SK-N-SH (cell line): Measurements from ENCODE around the gene MAP7. TPM values are rescaled to one million over a fixed set of nuclear protein-coding genes. Genes with fewer than 3 reads are reported as not detected.
A peak's percentile ranks its signal among the peaks of the same experiment; 100 is the strongest.

Source experiments
- CTCF ChIA-PET: fragments of 300-600, 350-600 bp; formaldehyde crosslinking; extraction: SDS; loops from one replicate; lab custom pipeline; 2021; lab: Yijun Ruan, JAX
- POLR2A ChIA-PET: fragments of 350-600 bp; sonication (Branson Sonifier 250); formaldehyde crosslinking; extraction: SDS; loops from one replicate; lab custom pipeline; 2020; ENCODE audit warnings: antibody characterized with exemption, inconsistent platforms; lab: Yijun Ruan, JAX
- DNase-seq: peaks from one replicate; pipeline ENCODE4 v3.0.0; 2012
- H2AFZ ChIP-seq: fragments of 200-600 bp; sonication (generic); 2 replicates; pipeline ENCODE4 v1.8.1; 2016; ENCODE audit warnings: antibody characterized with exemption, mild to moderate bottlenecking, low read depth
- H3F3A ChIP-seq: fragments of 200-600 bp; sonication (generic); replicated peaks from 2 replicates; pipeline ENCODE3; 2016; ENCODE audit warnings: antibody characterized with exemption, mild to moderate bottlenecking; ENCODE audit not compliant: insufficient read depth
- H3K27ac ChIP-seq, 2 experiments: fragments of 200-500 bp in 1 of 2; fragments of 200-600 bp in 1 of 2; sonication (Bioruptor generic) in 1 of 2; sonication (generic), shearing (Covaris generic) in 1 of 2; 2 replicates each; pipeline versions ENCODE4 v1.5.1 to v1.6.1; 2014 to 2016; ENCODE audit warnings: low read depth in 2 of 2, inconsistent platforms in 1 of 2, low read length in 1 of 2, mild to moderate bottlenecking in 1 of 2, mixed read lengths in 1 of 2
- H3K27me3 ChIP-seq: fragments of 200-600 bp; sonication (generic), shearing (Covaris generic); 2 replicates; pipeline ENCODE4 v1.6.1; 2016; ENCODE audit warnings: mixed run types; ENCODE audit not compliant: insufficient read depth
- H3K36me3 ChIP-seq, 2 experiments: fragments of 200-500 bp in 1 of 2; fragments of 200-600 bp in 1 of 2; sonication (Bioruptor generic) in 1 of 2; sonication (generic) in 1 of 2; replicated peaks in 1 of 2; 2 replicates each; pipeline versions ENCODE3 to v1.5.1; 2014 to 2016; ENCODE audit warnings: low read length in 1 of 2, mild to moderate bottlenecking in 1 of 2; ENCODE audit not compliant: insufficient read depth in 2 of 2, control insufficient read depth in 1 of 2
- H3K4me1 ChIP-seq, 2 experiments: fragments of 200-500 bp in 1 of 2; fragments of 200-600 bp in 1 of 2; sonication (Bioruptor generic) in 1 of 2; sonication (generic), shearing (Covaris generic) in 1 of 2; 2 replicates each; pipeline versions ENCODE4 v1.5.1 to v1.6.1; 2014 to 2016; ENCODE audit warnings: low read depth in 1 of 2, low read length in 1 of 2, mixed run types in 1 of 2; ENCODE audit not compliant: insufficient read depth in 2 of 2, control insufficient read depth in 1 of 2
- H3K4me2 ChIP-seq: fragments of 200-600 bp; sonication (generic), shearing (Covaris generic); 2 replicates; pipeline ENCODE4 v1.6.1; 2017; ENCODE audit warnings: mixed run types
- H3K4me3 ChIP-seq, 2 experiments: fragments of 200-500 bp in 1 of 2; fragments of 200-600 bp in 1 of 2; sonication (Bioruptor generic) in 1 of 2; sonication (generic), shearing (Covaris generic) in 1 of 2; 2 replicates each; pipeline versions ENCODE4 v1.5.1 to v1.8.1; 2014 to 2016; ENCODE audit warnings: low read depth in 2 of 2, inconsistent platforms in 1 of 2, low read length in 1 of 2, mild to moderate bottlenecking in 1 of 2, mixed read lengths in 1 of 2, moderate library complexity in 1 of 2
- H3K79me2 ChIP-seq: fragments of 200-600 bp; sonication (generic); 2 replicates; pipeline ENCODE4 v1.8.1; 2017; ENCODE audit warnings: mild to moderate bottlenecking; ENCODE audit not compliant: insufficient read depth
- H3K9ac ChIP-seq: fragments of 200-600 bp; sonication (generic); 2 replicates; pipeline ENCODE4 v1.6.1; 2017; ENCODE audit warnings: mixed run types
- H3K9me2 ChIP-seq: fragments of 200-600 bp; sonication (generic); 2 replicates; pipeline ENCODE4 v1.6.1; 2017; ENCODE audit warnings: mixed run types
- H3K9me3 ChIP-seq: fragments of 200-600 bp; sonication (generic); 2 replicates; pipeline ENCODE4 v1.6.1; 2017; ENCODE audit warnings: mixed run types, mild to moderate bottlenecking, moderate library complexity
- H4K20me1 ChIP-seq: fragments of 200-600 bp; sonication (generic); 2 replicates; pipeline ENCODE4 v1.6.1; 2017; ENCODE audit warnings: mild to moderate bottlenecking, mixed run types; ENCODE audit not compliant: insufficient read depth
- ELF1 ChIP-seq: IDR thresholded peaks from 2 replicates; pipeline ENCODE4 v1.4.0; 2012
- EP300 ChIP-seq, 2 experiments: IDR thresholded peaks; 2 replicates each; pipeline versions ENCODE4 v1.4.0 to v1.6.1; 2012; ENCODE audit warnings: borderline replicate concordance in 1 of 2, low read depth in 1 of 2, low read length in 1 of 2
- EZH2phosphoT487 ChIP-seq: fragments of 200-600 bp; sonication (generic); IDR thresholded peaks from 2 replicates; pipeline ENCODE4 v1.6.1; 2017; ENCODE audit warnings: low read depth, mixed run types, mild to moderate bottlenecking, antibody characterized with exemption, moderate library complexity, borderline replicate concordance
- FOSL2 ChIP-seq: IDR thresholded peaks from 2 replicates; pipeline ENCODE4 v1.4.0; 2012; ENCODE audit warnings: low read depth, mild to moderate bottlenecking, moderate library complexity, borderline replicate concordance
- FOXM1 ChIP-seq: IDR thresholded peaks from 2 replicates; pipeline ENCODE4 v1.4.0; 2012; ENCODE audit warnings: low read depth, mild to moderate bottlenecking
- GABPA ChIP-seq: IDR thresholded peaks from 2 replicates; pipeline ENCODE4 v1.4.0; 2012; ENCODE audit warnings: low read depth, mild to moderate bottlenecking
- GATA2 ChIP-seq: sonication (generic); formaldehyde crosslinking; IDR thresholded peaks from 2 replicates; pipeline ENCODE4 v1.5.0; 2020; ENCODE audit warnings: mild to moderate bottlenecking, missing genetic modification reagents
- MEF2A ChIP-seq: IDR thresholded peaks from 2 replicates; pipeline ENCODE4 v1.4.0; 2012; ENCODE audit warnings: low read depth, borderline replicate concordance
- NFIC ChIP-seq: IDR thresholded peaks from 2 replicates; pipeline ENCODE4 v1.4.0; 2012; ENCODE audit warnings: borderline replicate concordance
- POLR2AphosphoS5 ChIP-seq: IDR thresholded peaks from 2 replicates; pipeline ENCODE4 v1.6.1; 2012; ENCODE audit warnings: low read depth, low read length
- RAD21 ChIP-seq: IDR thresholded peaks from 2 replicates; pipeline ENCODE4 v1.6.1; 2012; ENCODE audit warnings: mild to moderate bottlenecking, low read length
- SMC3 ChIP-seq: IDR thresholded peaks from 2 replicates; pipeline ENCODE4 v1.6.1; 2012; ENCODE audit warnings: low read depth, low read length, improper control_type of control experiment
- TEAD4 ChIP-seq: IDR thresholded peaks from 2 replicates; pipeline ENCODE4 v1.4.0; 2012; ENCODE audit warnings: mild to moderate bottlenecking, borderline replicate concordance; ENCODE audit not compliant: insufficient read depth
- USF1 ChIP-seq: IDR thresholded peaks from 2 replicates; pipeline ENCODE4 v1.4.0; 2012; ENCODE audit warnings: low read depth, borderline replicate concordance
- WGBS: methylation state at CpG from one replicate; pipeline ENCODE4 v1.1.6; 2017; ENCODE audit warnings: low lambda C conversion rate; 5-methylcytosine and 5-hydroxymethylcytosine counted together
- polyA plus RNA-seq, 3 experiments: library from polyadenylated mRNA; depleted of rRNA; stranded (reverse); fragments of >200 nt; gene quantifications; 2 replicates each; pipeline ENCODE4 v1.2.3, GENCODE V29; 2012
- TF ChIP-seq, protein P1 (sequence below): IDR thresholded peaks from 2 replicates; pipeline ENCODE4 v1.6.1; 2012; ENCODE audit warnings: mild to moderate bottlenecking, low read depth, low read length, moderate library complexity

Gene MAP7
- polyA plus RNA-seq, 1 of the 3 experiments (the other 2 are of a cell fraction), result 0.76 TPM

DNA sequence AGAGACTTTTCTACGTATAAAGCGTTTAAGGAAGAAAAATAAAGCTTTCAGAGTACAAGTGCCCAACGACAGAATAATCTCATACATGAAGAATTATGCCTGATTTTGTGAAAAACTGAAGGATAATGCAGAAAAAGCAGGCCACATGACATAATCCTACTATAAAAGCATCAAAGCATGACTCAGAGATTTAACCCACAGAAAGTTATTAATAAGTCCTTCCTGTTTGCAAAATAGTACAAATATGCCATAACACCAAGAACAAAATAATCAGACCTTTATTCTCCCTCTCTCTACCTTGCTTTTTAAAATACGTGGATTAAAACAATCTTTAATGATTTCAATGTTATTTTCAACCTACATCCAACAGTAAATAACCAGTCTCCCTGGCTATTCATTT, 142.0 kb downstream of the MAP7 start:
- peaks cover 0 to 12% of the 10 kb centered on the region in 2 experiments; a peak in 1 of 4 replicates for H3K4me1 ChIP-seq
- peaks cover 16% of the 10 kb centered on the region for H3F3A ChIP-seq
- H3K9me2 ChIP-seq, result no peaks in the 10 kb centered on the region
- DNase-seq, result no peak
- 59% methylated on average over 4 of the region's 4 CpGs for WGBS
- TF ChIP-seq FOSL2, result peak; percentile 34; the same call in 1 of the 2 replicates
- peak; percentile 75 for TF ChIP-seq MEF2A
- TF ChIP-seq USF1, result peak; percentile 29; the same call in 1 of the 2 replicates
- TF ChIP-seq SMC3, result no peak
- no peak for TF ChIP-seq GATA2
- H2AFZ ChIP-seq, result 0 out of 2 replicates have a peak overlapping the region, but pooled peaks have one; percentile 56
- H4K20me1 ChIP-seq, result no peaks in the 10 kb centered on the region
- ChIA-PET POLR2A (no interaction called here), CTCF (no interaction called here)
- H3K9me3 ChIP-seq, result no peaks in the 10 kb centered on the region
- no peaks in the 10 kb centered on the region for H3K36me3 ChIP-seq
- H3K27ac ChIP-seq, result peak overlapping the region in 1 of 2 experiments; percentile 51; a peak in 2 of 4 replicates
- no peaks in the 10 kb centered on the region for H3K79me2 ChIP-seq
- peak overlapping the region; percentile 20; the same call in 1 of the 2 replicates for H3K4me2 ChIP-seq
- no peak overlapping the region for H3K4me3 ChIP-seq
- H3K27me3 ChIP-seq, result no peaks in the 10 kb centered on the region
- H3K9ac ChIP-seq, result no peak overlapping the region

DNA sequence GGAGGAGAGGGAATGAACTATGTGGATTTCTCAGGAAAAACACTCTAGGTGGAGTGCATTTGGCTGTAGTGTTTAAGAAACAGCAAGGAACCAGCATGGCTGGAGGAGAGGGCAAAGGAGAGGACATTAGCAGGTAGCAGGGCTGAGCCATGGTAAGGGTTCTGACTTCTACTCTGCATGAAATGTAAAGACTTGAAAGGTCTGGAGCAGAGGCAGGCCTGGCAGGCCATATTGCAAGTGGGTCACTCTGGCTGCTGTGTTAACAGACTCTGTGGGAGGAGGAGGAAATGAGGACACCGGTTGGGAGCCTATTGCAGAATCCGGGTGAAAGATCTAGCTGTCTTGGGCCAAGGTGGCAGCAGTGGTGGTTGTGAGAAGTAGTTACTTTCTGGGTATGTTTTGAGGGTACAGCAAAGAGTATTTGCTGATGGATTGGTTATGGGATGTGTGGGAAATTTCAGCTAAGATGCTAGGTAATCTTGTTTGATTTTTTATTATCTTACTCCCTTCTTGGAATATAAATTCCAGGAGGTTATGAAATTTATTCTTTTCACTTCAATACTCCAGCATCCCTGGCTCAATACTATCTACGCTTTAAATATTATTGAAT, 144.7 kb downstream of the MAP7 start:
- H3K9me3 ChIP-seq, result no peaks in the 10 kb centered on the region
- H3K9ac ChIP-seq, result no peak overlapping the region
- POLR2A ChIA-PET, result no interaction called here
- CTCF ChIA-PET, result interaction anchor here (1.0 to 1.7 kb wide), 2 partner anchors 9 to 145 kb away, joined by 4 to 8 read pairs; partner anchors contain the start of gene MAP7
- H3K9me2 ChIP-seq, result no peaks in the 10 kb centered on the region
- H3K79me2 ChIP-seq, result no peaks in the 10 kb centered on the region
- no peaks in the 10 kb centered on the region for H3K36me3 ChIP-seq
- 88% methylated on average over 3 of the region's 3 CpGs for WGBS
- H3K4me2 ChIP-seq, result no peak overlapping the region
- H3F3A ChIP-seq, result peaks cover 20% of the 10 kb centered on the region
- H2AFZ ChIP-seq, result no peak overlapping the region
- no peaks in the 10 kb centered on the region for H4K20me1 ChIP-seq
- no peak overlapping the region for H3K27ac ChIP-seq
- no peak for TF ChIP-seq RAD21
- no peak for TF ChIP-seq GABPA
- no peak for TF ChIP-seq ELF1
- no peak for TF ChIP-seq SMC3
- TF ChIP-seq EZH2phosphoT487, result no peak
- TF ChIP-seq, protein P1, sequence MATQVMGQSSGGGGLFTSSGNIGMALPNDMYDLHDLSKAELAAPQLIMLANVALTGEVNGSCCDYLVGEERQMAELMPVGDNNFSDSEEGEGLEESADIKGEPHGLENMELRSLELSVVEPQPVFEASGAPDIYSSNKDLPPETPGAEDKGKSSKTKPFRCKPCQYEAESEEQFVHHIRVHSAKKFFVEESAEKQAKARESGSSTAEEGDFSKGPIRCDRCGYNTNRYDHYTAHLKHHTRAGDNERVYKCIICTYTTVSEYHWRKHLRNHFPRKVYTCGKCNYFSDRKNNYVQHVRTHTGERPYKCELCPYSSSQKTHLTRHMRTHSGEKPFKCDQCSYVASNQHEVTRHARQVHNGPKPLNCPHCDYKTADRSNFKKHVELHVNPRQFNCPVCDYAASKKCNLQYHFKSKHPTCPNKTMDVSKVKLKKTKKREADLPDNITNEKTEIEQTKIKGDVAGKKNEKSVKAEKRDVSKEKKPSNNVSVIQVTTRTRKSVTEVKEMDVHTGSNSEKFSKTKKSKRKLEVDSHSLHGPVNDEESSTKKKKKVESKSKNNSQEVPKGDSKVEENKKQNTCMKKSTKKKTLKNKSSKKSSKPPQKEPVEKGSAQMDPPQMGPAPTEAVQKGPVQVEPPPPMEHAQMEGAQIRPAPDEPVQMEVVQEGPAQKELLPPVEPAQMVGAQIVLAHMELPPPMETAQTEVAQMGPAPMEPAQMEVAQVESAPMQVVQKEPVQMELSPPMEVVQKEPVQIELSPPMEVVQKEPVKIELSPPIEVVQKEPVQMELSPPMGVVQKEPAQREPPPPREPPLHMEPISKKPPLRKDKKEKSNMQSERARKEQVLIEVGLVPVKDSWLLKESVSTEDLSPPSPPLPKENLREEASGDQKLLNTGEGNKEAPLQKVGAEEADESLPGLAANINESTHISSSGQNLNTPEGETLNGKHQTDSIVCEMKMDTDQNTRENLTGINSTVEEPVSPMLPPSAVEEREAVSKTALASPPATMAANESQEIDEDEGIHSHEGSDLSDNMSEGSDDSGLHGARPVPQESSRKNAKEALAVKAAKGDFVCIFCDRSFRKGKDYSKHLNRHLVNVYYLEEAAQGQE, result no peak
- no peak for TF ChIP-seq FOXM1
- TF ChIP-seq USF1, result no peak
- TF ChIP-seq TEAD4, result no peak
- TF ChIP-seq MEF2A, result no peak
- no peak for TF ChIP-seq NFIC
- TF ChIP-seq EP300 (IDR thresholded peaks at IDR 0.05; ENCODE audit: borderline replicate concordance in 1 of 2, low read depth in 1 of 2, low read length in 1 of 2), result no peak
- no peak for TF ChIP-seq POLR2AphosphoS5
- TF ChIP-seq, all 33 proteins: peak for 0
- H3K4me1 ChIP-seq, result peaks cover 2 to 12% of the 10 kb centered on the region in 2 experiments; a peak in 2 of 4 replicates
- no peak overlapping the region for H3K4me3 ChIP-seq
- H3K27me3 ChIP-seq, result no peaks in the 10 kb centered on the region
- DNase-seq, result no peak
